ENCODE results near the gene ARPC5L.
"Not testable (repeated sequence)": the region's sequence is repeated elsewhere in the genome, so short reads cannot be mapped to it uniquely, and the experiment has no call there.

Gene ARPC5L

GRCh38 chr9:124835026-124835557, 26.8 kb upstream of the ARPC5L start:
- no peaks in the 10 kb centered on the region for H3K36me3 Mint-ChIP-seq (ENCODE audit: low read depth)
- no peak for DNase-seq
- no peak for ATAC-seq

GRCh38 chr9:124838132-124838531, 23.8 kb upstream of the ARPC5L start:
- peaks cover 20% of the 10 kb centered on the region for H3K27me3 Mint-ChIP-seq
- H3K4me1 Mint-ChIP-seq; H3K4me3 Mint-ChIP-seq; H3K36me3 Mint-ChIP-seq (ENCODE audit: low read depth); H3K9me3 Mint-ChIP-seq; ATAC-seq; DNase-seq; H3K27ac Mint-ChIP-seq: not testable (repeated sequence)

More at GRCh38 chr9:124835026-124835557, 26.8 kb upstream of the ARPC5L start:
- Mint-ChIP-seq H3K9me3 (no peaks in the 10 kb centered on the region), H3K4me1 (no peaks in the 10 kb centered on the region), H3K27ac (no peak overlapping the region), H3K27me3 (peaks cover 20% of the 10 kb centered on the region), H3K4me3 (no peak overlapping the region)

GRCh38 chr9:124838567-124839275, 23.2 kb upstream of the ARPC5L start:
- H3K27me3 Mint-ChIP-seq = peaks cover 20% of the 10 kb centered on the region
- not testable (repeated sequence) for DNase-seq; H3K4me3 Mint-ChIP-seq; H3K27ac Mint-ChIP-seq; H3K9me3 Mint-ChIP-seq; H3K36me3 Mint-ChIP-seq (ENCODE audit: low read depth); H3K4me1 Mint-ChIP-seq; ATAC-seq

GRCh38 chr9:124839612-124840299, 22.2 kb upstream of the ARPC5L start:
- no peaks in the 10 kb centered on the region for H3K4me1 Mint-ChIP-seq
- no peaks in the 10 kb centered on the region for H3K9me3 Mint-ChIP-seq
- no peaks in the 10 kb centered on the region for H3K36me3 Mint-ChIP-seq (ENCODE audit: low read depth)
- no peak overlapping the region for H3K4me3 Mint-ChIP-seq
- ATAC-seq (no peak), DNase-seq (peak; percentile 10)
- peaks cover 23% of the 10 kb centered on the region for H3K27me3 Mint-ChIP-seq
- no peak overlapping the region for H3K27ac Mint-ChIP-seq

- Mint-ChIP-seq H3K36me3 (ENCODE audit: low read depth) (no peaks in the 10 kb centered on the region), H3K27ac (no peak overlapping the region), H3K4me3 (no peak overlapping the region)
Observed at GRCh38 chr9:124840300-124840833, 21.6 kb upstream of the ARPC5L start.

GRCh38 chr9:124841075-124841821, 20.7 kb upstream of the ARPC5L start:
- Mint-ChIP-seq H3K36me3 (ENCODE audit: low read depth) (no peaks in the 10 kb centered on the region), H3K27ac (no peak overlapping the region), H3K4me1 (no peaks in the 10 kb centered on the region), H3K27me3 (peaks cover 23% of the 10 kb centered on the region), H3K9me3 (no peaks in the 10 kb centered on the region), H3K4me3 (no peak overlapping the region)
- ATAC-seq (no peak), DNase-seq (no peak)

More at GRCh38 chr9:124840300-124840833, 21.6 kb upstream of the ARPC5L start:
- no peak for DNase-seq
- Mint-ChIP-seq H3K9me3 (no peaks in the 10 kb centered on the region), H3K27me3 (peaks cover 23% of the 10 kb centered on the region), H3K4me1 (no peaks in the 10 kb centered on the region)
- no peak for ATAC-seq

- DNase-seq (no peak), ATAC-seq (no peak)
- H3K4me1 Mint-ChIP-seq = no peaks in the 10 kb centered on the region
- H3K36me3 Mint-ChIP-seq (ENCODE audit: low read depth) = no peaks in the 10 kb centered on the region
- H3K27me3 Mint-ChIP-seq = peaks cover 15% of the 10 kb centered on the region
- H3K9me3 Mint-ChIP-seq = no peaks in the 10 kb centered on the region
- H3K27ac Mint-ChIP-seq = no peak overlapping the region
- no peak overlapping the region for H3K4me3 Mint-ChIP-seq
Observed at GRCh38 chr9:124843456-124844034, 18.4 kb upstream of the ARPC5L start.

GRCh38 chr9:124844291-124844690, 17.6 kb upstream of the ARPC5L start:
- Mint-ChIP-seq H3K9me3 (no peaks in the 10 kb centered on the region), H3K27me3 (peaks cover 14% of the 10 kb centered on the region), H3K4me1 (no peaks in the 10 kb centered on the region), H3K4me3 (no peak overlapping the region), H3K36me3 (ENCODE audit: low read depth) (no peaks in the 10 kb centered on the region), H3K27ac (no peak overlapping the region)
- no peak for ATAC-seq
- no peak for DNase-seq

GRCh38 chr9:124846467-124846866, 15.5 kb upstream of the ARPC5L start:
- ATAC-seq; H3K36me3 Mint-ChIP-seq (ENCODE audit: low read depth); H3K9me3 Mint-ChIP-seq; H3K4me3 Mint-ChIP-seq; H3K4me1 Mint-ChIP-seq; DNase-seq; H3K27ac Mint-ChIP-seq: not testable (repeated sequence)
- H3K27me3 Mint-ChIP-seq = peaks cover 22% of the 10 kb centered on the region

- Mint-ChIP-seq H3K4me1 (no peaks in the 10 kb centered on the region), H3K36me3 (ENCODE audit: low read depth) (no peaks in the 10 kb centered on the region), H3K27me3 (peaks cover 22% of the 10 kb centered on the region), H3K9me3 (no peaks in the 10 kb centered on the region), H3K4me3 (no peak overlapping the region), H3K27ac (no peak overlapping the region)
- ATAC-seq = no peak
- no peak for DNase-seq
Observed at GRCh38 chr9:124846969-124847368, 15.0 kb upstream of the ARPC5L start.

GRCh38 chr9:124849801-124850200, 12.1 kb upstream of the ARPC5L start:
- H3K27ac Mint-ChIP-seq = no peak overlapping the region
- no peaks in the 10 kb centered on the region for H3K9me3 Mint-ChIP-seq
- DNase-seq (no peak), ATAC-seq (no peak)
- peaks cover 18% of the 10 kb centered on the region for H3K27me3 Mint-ChIP-seq
- H3K4me3 Mint-ChIP-seq = no peak overlapping the region
- peaks cover 6% of the 10 kb centered on the region for H3K4me1 Mint-ChIP-seq
- no peaks in the 10 kb centered on the region for H3K36me3 Mint-ChIP-seq (ENCODE audit: low read depth)

- H3K36me3 Mint-ChIP-seq (ENCODE audit: low read depth) = peaks cover 5% of the 10 kb centered on the region
- DNase-seq (no peak), ATAC-seq (no peak)
- peaks cover 16% of the 10 kb centered on the region for H3K27me3 Mint-ChIP-seq
- H3K9me3 Mint-ChIP-seq = no peaks in the 10 kb centered on the region
- H3K4me1 Mint-ChIP-seq = peaks cover 7% of the 10 kb centered on the region
- peak overlapping the region; percentile 50 for H3K4me3 Mint-ChIP-seq
- no peak overlapping the region for H3K27ac Mint-ChIP-seq
Observed at GRCh38 chr9:124852121-124852828, 9.7 kb upstream of the ARPC5L start.

GRCh38 chr9:124852829-124853531, 8.9 kb upstream of the ARPC5L start, which contains the start of gene WDR38:
WDR38 (plus strand) TSS chr9:124853460; CDS start chr9:124853532, 72 bp downstream.
- H3K4me3 Mint-ChIP-seq = peak within 1 kb of the TSS; percentile 50
- peak; percentile 82 for ATAC-seq

More at GRCh38 chr9:124852829-124853531, 8.9 kb upstream of the ARPC5L start, which contains the start of gene WDR38:
- H3K4me1 Mint-ChIP-seq = peaks cover 14% of the 10 kb centered on the region
- peaks cover 13% of the 10 kb centered on the region for H3K27me3 Mint-ChIP-seq
- H3K27ac Mint-ChIP-seq = peak within 1 kb of the TSS; percentile 22
- peaks cover 12% of the 10 kb centered on the region for H3K36me3 Mint-ChIP-seq (ENCODE audit: low read depth)
- no peaks in the 10 kb centered on the region for H3K9me3 Mint-ChIP-seq
- peak; percentile 82 for DNase-seq

Data from activated naive CD8-positive, alpha-beta T cell treated with anti-CD3 and anti-CD28 coated beads, Interleukin-2, amount 50 U/mL, for 24 hours (primary cell).